NCI-H748 (cell line): ENCODE measurements around the gene DLX1.
"Not testable (repeated sequence)": the region's sequence is repeated elsewhere in the genome, so short reads cannot be mapped to it uniquely, and the experiment has no call there.

Experiments used
- DNase-seq: peaks from one replicate; lab custom pipeline; 2025; ENCODE audit not compliant: unreplicated experiment; lab: John Stamatoyannopoulos, UW

Gene DLX1

GRCh38 chr2:172109256-172109987 is 24.1 kb downstream of the DLX1 start:
- DNase-seq, result no peak

DNA sequence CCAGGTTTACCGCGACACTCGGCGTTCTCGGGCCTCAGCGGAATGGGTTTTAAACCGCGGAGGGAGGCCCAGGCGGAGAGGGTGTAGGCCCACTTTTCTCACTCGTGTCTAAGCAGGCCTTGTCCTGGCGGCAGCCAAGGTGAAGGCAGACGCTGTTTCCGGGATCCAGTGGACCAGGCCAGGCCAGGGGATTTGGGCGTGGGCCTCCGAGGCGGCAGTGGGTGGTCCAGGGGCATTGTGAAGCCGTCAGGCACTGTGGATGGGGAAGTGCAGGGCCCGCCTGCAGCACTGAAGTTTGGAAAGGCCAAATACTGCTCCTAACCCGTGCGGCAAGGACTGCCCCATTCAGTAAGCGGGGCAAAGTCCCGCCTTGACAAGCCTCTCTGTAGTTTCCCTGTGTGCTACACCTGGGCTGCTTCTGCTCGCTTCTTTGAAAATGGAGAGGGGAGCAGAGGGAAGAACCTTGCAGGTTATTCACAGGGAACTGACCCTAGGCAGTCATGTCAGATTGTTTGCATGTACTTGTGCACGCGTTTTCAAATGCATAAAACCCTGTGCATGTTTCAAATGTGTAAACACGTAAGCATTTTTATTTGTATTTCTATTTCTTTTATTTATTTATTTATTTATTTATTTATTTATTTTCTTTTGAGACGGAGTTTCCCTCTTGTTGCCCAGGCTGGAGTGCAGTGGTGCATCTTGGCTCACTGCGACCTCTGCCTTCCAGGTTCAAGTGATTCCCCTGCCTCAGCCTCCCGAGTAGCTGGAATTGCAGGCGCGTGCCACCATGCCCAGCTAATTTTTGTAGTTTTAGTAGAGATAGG is 24.9 kb downstream of the DLX1 start:
- DNase-seq, result no peak

GRCh38 chr2:172113617-172114016 is 28.3 kb downstream of the DLX1 start:
- peak; percentile 58 for DNase-seq

GRCh38 chr2:172114176-172114575 is 28.9 kb downstream of the DLX1 start:
- DNase-seq, result not testable (repeated sequence)

DNA sequence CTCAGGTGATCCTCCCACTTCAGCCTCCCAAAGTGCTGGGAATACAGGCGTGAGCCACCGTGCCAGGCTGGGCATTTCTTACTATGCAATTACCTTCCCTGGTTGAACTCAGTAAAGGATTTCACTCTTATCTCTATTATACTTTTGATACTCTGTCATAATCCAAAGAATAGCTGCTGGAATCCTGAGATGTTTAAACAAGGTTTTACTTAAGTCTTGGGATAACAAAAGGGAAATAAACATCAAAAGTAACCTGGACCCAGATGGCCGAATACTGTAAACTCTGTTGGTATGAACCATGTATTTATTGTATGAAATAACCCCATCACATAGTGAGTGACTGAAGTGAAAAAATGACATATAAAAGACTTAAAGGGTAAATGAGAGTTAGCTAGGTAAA is 29.3 kb downstream of the DLX1 start:
- no peak for DNase-seq

DNA sequence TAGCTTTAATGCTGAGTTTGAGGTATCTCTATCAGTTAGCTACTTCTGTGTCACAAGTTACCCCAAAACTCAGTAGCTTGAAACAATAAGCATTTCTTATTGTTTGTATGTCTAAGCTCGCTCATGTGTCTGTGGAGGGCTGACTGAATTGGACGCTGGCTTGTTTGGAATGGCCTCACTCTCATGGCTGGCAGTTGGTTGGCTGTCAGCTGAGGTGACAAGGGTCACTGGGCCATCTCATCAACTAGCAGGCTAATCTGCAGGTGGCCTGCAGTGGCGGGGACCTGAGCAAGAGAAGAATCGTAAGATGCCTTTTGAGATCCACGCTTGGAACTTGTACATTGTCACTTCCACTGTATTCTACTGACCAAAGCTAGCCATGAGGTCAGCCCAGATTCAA is 30.8 kb downstream of the DLX1 start:
- no peak for DNase-seq

DNA sequence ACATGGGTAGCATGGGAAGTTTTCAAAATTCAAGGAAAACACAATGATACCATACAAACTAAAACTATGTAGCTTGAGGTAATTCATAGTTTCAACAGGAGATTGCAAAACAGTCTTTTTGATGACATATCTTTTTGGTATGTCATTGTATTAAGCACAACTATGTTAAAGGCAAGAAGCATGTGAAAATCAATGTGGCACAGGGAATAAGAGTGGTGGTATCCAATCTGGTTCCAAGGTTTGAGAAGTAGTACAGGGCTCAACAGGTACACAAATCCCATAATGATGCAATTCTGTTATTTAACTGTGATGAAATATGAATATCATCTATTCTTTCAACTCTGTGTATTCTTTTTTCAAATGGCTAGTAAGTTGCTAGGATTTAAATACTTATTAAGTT is 33.8 kb downstream of the DLX1 start:
- no peak for DNase-seq

GRCh38 chr2:172120118-172120517 is 34.8 kb downstream of the DLX1 start:
- DNase-seq, result no peak

DNA sequence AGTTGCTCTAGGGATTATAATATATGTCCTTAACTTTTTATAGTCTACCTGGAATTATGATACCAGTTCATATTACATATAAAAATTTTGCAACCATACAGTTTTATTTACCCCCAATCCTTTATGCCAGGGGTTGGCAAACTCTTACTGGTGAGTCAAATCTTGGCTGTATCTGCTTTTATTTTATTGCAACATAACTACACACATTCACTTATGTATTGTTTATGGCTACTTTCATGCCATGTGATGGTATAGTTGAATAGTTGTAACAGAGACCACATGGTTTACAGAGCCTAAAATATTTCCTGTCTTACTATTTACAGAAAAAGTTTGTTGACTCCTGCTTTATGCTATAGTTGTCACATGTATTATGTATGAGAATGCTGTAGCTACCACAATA is 43.2 kb downstream of the DLX1 start:
- DNase-seq, result no peak

GRCh38 chr2:172129404-172129803 is 44.1 kb downstream of the DLX1 start:
- no peak for DNase-seq

- DNase-seq, result no peak
Measured at GRCh38 chr2:172131713-172132555, 46.6 kb downstream of the DLX1 start.

DNA sequence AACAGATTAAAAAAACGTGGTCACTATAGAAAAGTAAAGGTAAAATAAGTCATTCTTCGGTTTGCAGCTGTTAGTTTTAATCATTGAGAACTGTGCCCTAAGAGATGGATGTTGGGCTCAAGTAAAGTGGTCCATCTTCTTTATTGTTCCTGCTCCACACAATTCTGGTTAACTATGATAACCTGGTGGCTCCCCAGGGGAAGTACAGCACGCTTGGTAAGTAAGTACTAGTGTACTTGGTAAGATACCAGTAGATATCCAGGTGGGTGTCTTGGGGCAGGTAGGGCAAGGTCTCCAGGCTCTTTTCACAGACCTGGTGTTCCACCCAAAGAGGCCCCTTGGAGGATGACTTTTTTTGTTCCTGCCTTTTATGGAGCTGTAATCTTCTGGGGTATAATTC is 49.0 kb downstream of the DLX1 start:
- no peak for DNase-seq

GRCh38 chr2:172135446-172135845 is 50.1 kb downstream of the DLX1 start:
- no peak for DNase-seq

DNA sequence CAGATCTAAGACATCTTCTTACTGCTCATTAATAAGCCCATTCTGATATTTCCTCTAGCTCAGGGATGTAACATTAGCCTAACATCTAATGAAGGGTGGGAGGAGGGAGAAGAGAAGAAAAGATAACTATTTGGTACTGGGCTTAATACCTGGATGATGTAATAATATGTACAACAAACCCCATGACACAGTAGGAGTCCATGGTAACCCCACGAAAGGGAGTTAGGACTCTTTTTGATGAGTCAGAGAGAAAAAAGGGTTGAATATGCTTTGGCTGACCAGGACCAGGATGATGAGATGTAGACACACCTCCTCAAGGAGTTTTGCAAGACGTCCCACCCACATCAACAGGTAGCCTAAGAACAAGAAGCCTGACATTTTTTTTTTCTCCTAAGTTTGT is 51.8 kb downstream of the DLX1 start:
- DNase-seq, result no peak

DNA sequence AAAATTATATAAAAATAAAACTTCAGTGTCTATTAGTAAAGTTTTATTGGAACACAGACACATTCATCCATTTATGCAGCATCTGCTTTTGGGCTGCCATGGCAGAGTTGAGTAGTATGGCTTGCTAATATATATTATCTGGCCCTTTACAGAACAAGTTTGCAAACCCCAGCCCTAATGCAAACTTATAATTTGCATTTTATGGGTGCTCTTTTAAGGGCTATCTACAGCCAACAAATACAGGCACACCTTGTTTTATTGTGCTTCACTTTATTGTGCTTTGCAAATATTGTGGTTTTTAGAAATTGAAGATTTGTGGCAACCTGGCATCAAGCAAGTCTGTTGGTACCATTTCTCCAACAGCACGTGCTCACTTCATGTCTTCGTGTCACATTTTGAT is 52.6 kb downstream of the DLX1 start:
- no peak for DNase-seq

- DNase-seq, result not testable (repeated sequence)
Measured at GRCh38 chr2:172138727-172139126, 53.4 kb downstream of the DLX1 start.
